ENCODE measurements around the gene FBXL15.

GRCh38 chr10:102399217-102400021, 21.2 kb upstream of the FBXL15 start:
- TF ChIP-seq CTCF (conservative IDR thresholded peaks at IDR 0.05; ENCODE audit: low read depth, low read length): peak; percentile 95
- no peak for TF ChIP-seq CHD1 (IDR thresholded peaks at IDR 0.05; ENCODE audit: low read depth, low read length)
- no peak for TF ChIP-seq RCOR1 (IDR thresholded peaks at IDR 0.05; ENCODE audit: insufficient replicate concordance, low read length)
- TF ChIP-seq POLR2A (IDR thresholded peaks at IDR 0.05; ENCODE audit: low read depth, low read length): no peak
- TF ChIP-seq MXI1 (IDR thresholded peaks at IDR 0.05; ENCODE audit: borderline replicate concordance, low read depth, low read length): peak; percentile 67; the same call in 1 of the 2 replicates
- TF ChIP-seq CEBPB (IDR thresholded peaks at IDR 0.05; ENCODE audit: low read depth, low read length): no peak
- TF ChIP-seq RAD21 (IDR thresholded peaks at IDR 0.05; ENCODE audit: low read length): peak; percentile 68
- peak; percentile 76 for TF ChIP-seq SMC3 (IDR thresholded peaks at IDR 0.05; ENCODE audit: low read depth, low read length)
- TF ChIP-seq NFE2L2 (IDR thresholded peaks at IDR 0.05; ENCODE audit: low read depth, low read length): no peak
- no peak for TF ChIP-seq RFX5 (IDR thresholded peaks at IDR 0.05; ENCODE audit: low read depth, low read length)
- no peak for TF ChIP-seq ELK1 (IDR thresholded peaks at IDR 0.05; ENCODE audit: borderline replicate concordance, low read depth, low read length)
- no peak for TF ChIP-seq MAFK (IDR thresholded peaks at IDR 0.05; ENCODE audit: low read depth, low read length)
- peak; percentile 85; the same call in 1 of the 2 replicates for TF ChIP-seq MAZ (IDR thresholded peaks at IDR 0.05; ENCODE audit: borderline replicate concordance, low read depth, low read length)
